ENCODE results near the gene ZDHHC14. TPM values are rescaled to one million over a fixed set of nuclear protein-coding genes. Genes with fewer than 3 reads are reported as not detected.

Gene ZDHHC14
- total RNA-seq, 1 experiment from 2014 or later = 1.7 TPM

DNA sequence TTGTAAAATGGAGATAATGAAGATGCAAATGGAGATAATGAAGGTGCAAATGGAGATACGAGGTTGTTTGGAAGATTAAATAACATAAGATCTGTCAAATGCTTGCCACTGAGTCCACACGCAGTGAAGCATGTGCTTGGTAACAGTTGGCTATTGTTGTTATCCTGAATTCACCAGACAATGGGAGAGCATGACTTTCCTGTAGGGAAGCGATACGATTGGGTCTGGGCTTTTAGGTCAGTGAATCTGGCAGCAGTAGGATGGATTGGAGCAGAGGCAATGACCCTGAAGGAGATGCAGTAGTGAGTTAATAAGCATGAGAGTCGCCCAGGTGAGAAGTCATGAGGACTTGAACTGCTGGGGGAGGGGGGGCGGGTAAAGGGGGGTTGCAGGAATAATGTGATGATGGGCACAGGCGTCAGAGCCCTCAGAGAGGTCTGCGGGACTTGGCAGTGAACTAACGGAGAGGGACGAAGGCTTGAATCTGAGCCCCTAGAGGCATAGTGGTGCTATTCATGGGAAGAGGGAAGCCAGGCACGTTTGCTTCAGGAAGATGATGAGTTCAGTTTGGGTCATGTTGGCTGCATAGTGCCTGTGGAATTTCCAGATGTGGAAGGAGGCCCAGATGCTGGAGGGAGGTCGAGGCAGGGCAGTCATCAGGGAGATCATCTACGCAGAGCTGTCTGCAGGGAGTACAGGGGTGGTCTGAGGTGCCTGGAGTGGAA, 55.4 kb downstream of the ZDHHC14 start:
- Histone ChIP-seq H2BK20ac (ENCODE audit: low read depth, low read length, poor library complexity, severe bottlenecking) (no peak overlapping the region), H2BK15ac (ENCODE audit: low read depth, low read length) (no peak overlapping the region), H3K14ac (ENCODE audit: insufficient read depth, low read length) (no peak overlapping the region), H3K27ac (ENCODE audit: insufficient read length, low read depth, low read length) (no peak overlapping the region), H3K4ac (ENCODE audit: low read depth, low read length) (no peak overlapping the region), H3K79me1 (ENCODE audit: insufficient read depth, low read depth, low read length, poor library complexity, severe bottlenecking) (no peaks in the 10 kb centered on the region), H3K27me3 (ENCODE audit: insufficient read depth, low read length) (no peaks in the 10 kb centered on the region), H4K91ac (ENCODE audit: insufficient read length, low read depth, low read length) (no peak overlapping the region), H3K4me1 (ENCODE audit: insufficient read depth, low read length) (peaks cover 5% of the 10 kb centered on the region; the same call in 1 of the 2 replicates), H3K18ac (ENCODE audit: insufficient read length, low read depth, low read length) (no peak overlapping the region), H3K23ac (ENCODE audit: insufficient read length, low read depth, low read length) (no peak overlapping the region), H3K9me3 (ENCODE audit: control insufficient read depth, low read depth, low read length) (no peaks in the 10 kb centered on the region), H4K20me1 (ENCODE audit: control insufficient read depth, insufficient read depth, insufficient read length) (no peaks in the 10 kb centered on the region), H2AK5ac (ENCODE audit: insufficient read length, low read length) (no peak overlapping the region), H2AFZ (ENCODE audit: low read length) (no peak overlapping the region), H3K9ac (ENCODE audit: extremely low read depth, insufficient read length, low read length) (no peak overlapping the region), H3K23me2 (ENCODE audit: insufficient read length, low read depth, low read length, poor library complexity, severe bottlenecking) (no peaks in the 10 kb centered on the region), H3K56ac (ENCODE audit: insufficient read length, low read depth, low read length) (no peak overlapping the region), H4K8ac (replicated peaks; ENCODE audit: insufficient read length, low read depth, low read length) (no peak overlapping the region), H3T11ph (ENCODE audit: low read length) (no peak overlapping the region), H2BK12ac (ENCODE audit: insufficient read length, low read depth, low read length) (no peak overlapping the region), H4K5ac (ENCODE audit: insufficient read length, low read depth, low read length) (no peak overlapping the region), H2BK120ac (ENCODE audit: low read depth, low read length, poor library complexity, severe bottlenecking) (no peak overlapping the region), H3K79me2 (ENCODE audit: insufficient read depth, low read length) (no peaks in the 10 kb centered on the region), H3K4me2 (ENCODE audit: insufficient read depth, insufficient read length, low read length) (no peak overlapping the region), H2BK5ac (ENCODE audit: insufficient read length, low read length) (no peak overlapping the region)
- no peak for DNase-seq
- TF ChIP-seq CTCF (conservative IDR thresholded peaks at IDR 0.05) = no peak
- Mint-ChIP-seq H3K9me3 (no peaks in the 10 kb centered on the region), H3K4me1 (peaks cover 31 to 45% of the 10 kb centered on the region in 2 experiments), H3K4me3 (no peak overlapping the region; a peak in 1 of 5 replicates), H3K27ac (peak overlapping the region in 1 of 3 experiments; percentile 1; a peak in 2 of 7 replicates), H3K27me3 (ENCODE audit: low read depth) (no peaks in the 10 kb centered on the region), H3K36me3 (ENCODE audit: insufficient read depth in 1 of 3, low read depth in 3 of 3) (0 out of 7 replicates have a peak, but pooled peaks cover 0 to 2% (median 0%) of the 10 kb centered on the region in 3 experiments)
- no CpG with 5 or more reads among the region's 13 CpGs for WGBS (ENCODE audit: extremely low coverage, insufficient read length, low lambda C conversion rate)

Data from H9 (cell line).